Testis (tissue), 3 donors: Measurements from ENCODE around the gene WT1. TPM values are rescaled to one million over a fixed set of nuclear protein-coding genes. Genes with fewer than 3 reads are reported as not detected.

ENCODE experiments used
- DNase-seq: peaks from one replicate; pipeline ENCODE4 v3.0.0-alpha.2; 2019
- H3K27ac ChIP-seq, 2 donors: fragments of 200-600 bp; sonication (generic); one replicate each; pipeline ENCODE4 v1.5.1; 2019
- H3K27me3 ChIP-seq: fragments of 200-600 bp; sonication (generic); one replicate; pipeline ENCODE4 v1.5.1; 2019
- H3K36me3 ChIP-seq: fragments of 200-600 bp; sonication (generic); one replicate; pipeline ENCODE4 v1.5.1; 2017; ENCODE audit warnings: low read depth; ENCODE audit errors: missing control alignments
- H3K4me1 ChIP-seq: fragments of 200-600 bp; sonication (generic); one replicate; pipeline ENCODE4 v1.5.1; 2019
- H3K4me3 ChIP-seq, 2 donors: fragments of 200-600 bp; sonication (generic); one replicate each; pipeline ENCODE4 v1.5.1; 2017 to 2019
- H3K9me3 ChIP-seq: fragments of 200-600 bp; sonication (generic); one replicate; pipeline ENCODE4 v1.5.1; 2017
- POLR2A ChIP-seq: fragments of 450-650 bp; IDR thresholded peaks from one replicate; pipeline ENCODE4 v1.6.1; 2017; ENCODE audit warnings: antibody characterized with exemption, mild to moderate bottlenecking, moderate library complexity
- WGBS, 2 donors: methylation state at CpG; one replicate each; pipeline ENCODE4 v1.1.5; 2018; 5-methylcytosine and 5-hydroxymethylcytosine counted together
- intact Hi-C: fragments of 100-400 bp; cut with DNase I; formaldehyde crosslinking; loops from one replicate; pipeline ENCODE4 v1.15.1; 2023; ENCODE audit warnings: low total_unique reads
- polyA plus RNA-seq: library from polyadenylated mRNA; stranded (reverse); fragments of 350-450 nt; fragmentation: Illumina TruSeq; extraction: RNeasy Lipid Tissue Mini Kit (QIAGEN cat#74804); gene quantifications from one replicate; pipeline ENCODE4 v1.2.3, GENCODE V29; 2014; ENCODE audit warnings: low read depth, low replicate concordance; ENCODE audit not compliant: insufficient read depth
- total RNA-seq, 2 donors: library from RNA; depleted of rRNA; stranded (reverse); fragments of >200 nt; gene quantifications; one replicate each; pipeline ENCODE4 v1.2.3, GENCODE V29; 2016
- TF ChIP-seq, protein P1 (sequence below), 3 experiments: fragments of 450-650 bp in 2 of 3; fragments of 200-600 bp in 1 of 3; sonication (generic) in 1 of 3; IDR thresholded peaks; one replicate each; pipeline ENCODE4 v1.5.1; 2016 to 2019; ENCODE audit warnings: antibody characterized with exemption in 3 of 3, mild to moderate bottlenecking in 2 of 3, moderate library complexity in 1 of 3

WT1 gene
- total and polyA plus RNA-seq, 3 donors from 2014 or later, result 62.2 to 278 (median 189) TPM

- intact Hi-C loops, result no loop called here
- TF ChIP-seq POLR2A, result no peak
- TF ChIP-seq, protein P1, sequence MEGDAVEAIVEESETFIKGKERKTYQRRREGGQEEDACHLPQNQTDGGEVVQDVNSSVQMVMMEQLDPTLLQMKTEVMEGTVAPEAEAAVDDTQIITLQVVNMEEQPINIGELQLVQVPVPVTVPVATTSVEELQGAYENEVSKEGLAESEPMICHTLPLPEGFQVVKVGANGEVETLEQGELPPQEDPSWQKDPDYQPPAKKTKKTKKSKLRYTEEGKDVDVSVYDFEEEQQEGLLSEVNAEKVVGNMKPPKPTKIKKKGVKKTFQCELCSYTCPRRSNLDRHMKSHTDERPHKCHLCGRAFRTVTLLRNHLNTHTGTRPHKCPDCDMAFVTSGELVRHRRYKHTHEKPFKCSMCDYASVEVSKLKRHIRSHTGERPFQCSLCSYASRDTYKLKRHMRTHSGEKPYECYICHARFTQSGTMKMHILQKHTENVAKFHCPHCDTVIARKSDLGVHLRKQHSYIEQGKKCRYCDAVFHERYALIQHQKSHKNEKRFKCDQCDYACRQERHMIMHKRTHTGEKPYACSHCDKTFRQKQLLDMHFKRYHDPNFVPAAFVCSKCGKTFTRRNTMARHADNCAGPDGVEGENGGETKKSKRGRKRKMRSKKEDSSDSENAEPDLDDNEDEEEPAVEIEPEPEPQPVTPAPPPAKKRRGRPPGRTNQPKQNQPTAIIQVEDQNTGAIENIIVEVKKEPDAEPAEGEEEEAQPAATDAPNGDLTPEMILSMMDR (IDR thresholded peaks at IDR 0.05), result no peak
These were observed 26.8 kb upstream of the WT1 start for GRCh38 chr11:32462011-32462690.

GRCh38 chr11:32456864-32457263 is 21.5 kb upstream of the WT1 start:
- intact Hi-C loops, result no loop called here
- Histone ChIP-seq H3K4me1 (no peaks in the 10 kb centered on the region), H3K36me3 (no peaks in the 10 kb centered on the region), H3K27ac (no peak overlapping the region), H3K9me3 (no peaks in the 10 kb centered on the region), H3K27me3 (no peaks in the 10 kb centered on the region), H3K4me3 (no peak overlapping the region)
- WGBS, 2 donors, result 94 to 99% methylated on average over 2 of the region's 2 CpGs
- TF ChIP-seq, protein P1 (IDR thresholded peaks at IDR 0.05), result no peak
- TF ChIP-seq POLR2A, result no peak
- DNase-seq, result no peak

More at GRCh38 chr11:32462011-32462690, 26.8 kb upstream of the WT1 start:
- H3K27ac ChIP-seq, result no peak overlapping the region
- 61 to 63% methylated on average over 9 of the region's 9 CpGs for WGBS, 2 donors
- H3K4me1 ChIP-seq, result peaks cover 7% of the 10 kb centered on the region
- DNase-seq, result no peak
- H3K36me3 ChIP-seq, result no peaks in the 10 kb centered on the region
- H3K4me3 ChIP-seq, result no peak overlapping the region
- no peaks in the 10 kb centered on the region for H3K27me3 ChIP-seq
- H3K9me3 ChIP-seq, result no peaks in the 10 kb centered on the region

DNA sequence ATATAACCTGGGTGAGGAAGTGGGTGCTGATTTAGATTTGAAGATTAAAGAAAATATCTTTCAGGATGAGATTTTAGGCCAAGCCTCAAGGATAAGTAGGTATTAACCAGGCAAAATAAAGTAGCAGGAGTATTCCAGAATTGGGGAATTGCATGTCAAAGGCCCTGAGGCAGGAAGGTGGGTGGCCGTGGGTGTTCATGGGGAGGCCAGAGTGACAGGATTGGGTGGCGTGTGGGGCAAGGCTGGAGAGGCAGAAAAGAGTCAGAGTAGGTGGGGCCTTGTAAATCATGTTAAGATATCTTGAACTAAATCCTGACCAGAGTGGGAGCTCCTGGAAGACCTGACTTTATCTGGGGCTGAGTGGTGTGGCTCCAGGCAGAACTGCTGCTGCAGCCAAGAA is 19.7 kb upstream of the WT1 start:
- Histone ChIP-seq H3K4me1 (peaks cover 3% of the 10 kb centered on the region), H3K9me3 (no peaks in the 10 kb centered on the region), H3K36me3 (no peaks in the 10 kb centered on the region), H3K27ac (no peak overlapping the region), H3K27me3 (no peaks in the 10 kb centered on the region), H3K4me3 (no peak overlapping the region)
- WGBS, 2 donors, result 77 to 91% methylated on average over 2 of the region's 2 CpGs
- intact Hi-C loops, result no loop called here
- DNase-seq, result no peak
- no peak for TF ChIP-seq POLR2A
- TF ChIP-seq, protein P1 (IDR thresholded peaks at IDR 0.05), result no peak

DNA sequence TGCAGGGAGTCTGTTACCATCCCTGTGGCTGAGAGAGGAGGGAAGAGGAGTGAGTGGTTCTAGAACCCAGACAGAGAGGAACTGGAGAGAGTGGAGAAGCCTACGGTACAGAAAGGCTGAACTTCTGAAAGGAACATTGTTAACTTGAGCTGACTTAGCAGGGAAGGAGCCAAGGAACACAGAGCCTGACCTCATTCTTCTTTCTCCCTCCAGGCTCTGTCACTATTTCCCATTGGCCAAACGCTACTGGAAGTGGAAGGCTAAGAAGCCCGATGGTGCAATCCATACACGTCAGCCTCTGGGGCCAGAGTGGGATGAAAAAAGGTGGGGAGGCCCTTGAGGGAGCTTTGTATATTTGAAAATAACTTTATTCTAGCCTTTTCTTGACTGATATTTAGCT is 16.5 kb upstream of the WT1 start:
- no peaks in the 10 kb centered on the region for H3K27me3 ChIP-seq
- peaks cover 3% of the 10 kb centered on the region for H3K4me1 ChIP-seq
- 36 to 59% methylated on average over 4 of the region's 4 CpGs for WGBS, 2 donors
- no peaks in the 10 kb centered on the region for H3K36me3 ChIP-seq
- H3K9me3 ChIP-seq, result no peaks in the 10 kb centered on the region
- intact Hi-C loops, result no loop called here
- TF ChIP-seq, protein P1 (IDR thresholded peaks at IDR 0.05), result no peak
- TF ChIP-seq POLR2A, result no peak
- H3K4me3 ChIP-seq, result no peak overlapping the region
- H3K27ac ChIP-seq, result peak overlapping the region in 1 of 2 donors; percentile 47
- peak; percentile 66 for DNase-seq

DNA sequence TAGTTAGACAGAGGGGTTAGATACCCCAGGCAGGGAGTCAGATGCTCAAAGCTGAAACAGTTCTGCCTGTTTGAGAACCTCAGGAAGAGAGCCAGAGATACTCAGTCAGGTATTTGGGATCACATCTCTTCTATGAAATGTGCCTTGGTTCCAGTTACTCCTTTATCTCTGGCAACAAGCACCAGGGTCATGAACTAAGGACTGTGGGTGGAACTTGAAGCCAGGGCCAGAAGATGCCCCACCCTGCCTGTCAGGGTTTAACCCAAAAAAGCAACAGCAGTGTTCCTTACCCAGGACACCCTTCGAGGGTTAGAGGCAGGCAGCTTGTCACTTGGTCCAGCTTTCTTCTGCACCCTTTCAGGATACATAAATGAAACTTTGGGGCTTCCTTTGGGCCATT is 15.0 kb upstream of the WT1 start:
- no peaks in the 10 kb centered on the region for H3K36me3 ChIP-seq
- H3K4me1 ChIP-seq, result peaks cover 3% of the 10 kb centered on the region
- no peaks in the 10 kb centered on the region for H3K27me3 ChIP-seq
- intact Hi-C loops, result no loop called here
- DNase-seq, result no peak
- H3K9me3 ChIP-seq, result no peaks in the 10 kb centered on the region
- WGBS, 2 donors, result 41 to 44% methylated on average over 1 of the region's 1 CpG
- H3K4me3 ChIP-seq, result no peak overlapping the region
- no peak overlapping the region for H3K27ac ChIP-seq
- no peak for TF ChIP-seq POLR2A
- TF ChIP-seq, protein P1 (IDR thresholded peaks at IDR 0.05), result no peak
